Measurements from ENCODE around the gene ARMH1. TPM values are rescaled to one million over a fixed set of nuclear protein-coding genes. Genes with fewer than 3 reads are reported as not detected.

The ARMH1 gene
- total RNA-seq, 4 donors from 2014 or later, result 0.26 to 0.75 (median 0.54) TPM

DNA sequence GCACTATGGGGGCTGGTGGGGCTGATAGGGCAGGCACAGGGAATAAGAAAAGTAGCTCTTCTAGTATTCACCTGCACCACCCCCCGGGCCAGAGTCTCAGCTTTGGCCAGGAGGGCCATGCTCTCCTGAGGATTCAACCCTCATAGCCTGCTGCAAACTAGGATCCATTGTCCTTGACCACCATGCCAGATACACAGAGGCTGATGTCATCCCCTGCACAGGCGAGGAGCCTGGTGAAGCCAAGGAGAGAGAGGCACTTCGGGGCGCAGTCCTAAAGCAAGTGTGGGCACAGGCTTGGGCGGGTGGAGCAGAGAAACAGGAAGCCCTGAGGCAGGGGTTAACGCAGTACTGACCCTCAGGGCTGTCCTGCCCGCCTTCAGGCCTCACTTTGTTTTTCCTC lies 29.7 kb upstream of the ARMH1 start:
- Histone ChIP-seq H3K4me1 (peaks cover 38 to 68% (median 63%) of the 10 kb centered on the region in 4 donors), H3K4me3 (no peak overlapping the region), H3K9me3 (no peaks in the 10 kb centered on the region), H3K27me3 (no peaks in the 10 kb centered on the region), H3K36me3 (peaks cover 13 to 98% (median 83%) of the 10 kb centered on the region in 4 donors), H3K27ac (replicated peaks in 1 of 4) (peak overlapping the region; percentile 87 to 92 (median 90))
- intact Hi-C loops (cut with DNase I), result no loop called here
- no peak for DNase-seq (ENCODE audit: extremely low spot score)
- no peak for TF ChIP-seq POLR2AphosphoS5 (IDR thresholded peaks at IDR 0.05)
- no peak for TF ChIP-seq POLR2A (IDR thresholded peaks at IDR 0.05; ENCODE audit: low read depth)
- TF ChIP-seq EP300 (IDR thresholded peaks at IDR 0.05), result no peak
- TF ChIP-seq, protein P1, sequence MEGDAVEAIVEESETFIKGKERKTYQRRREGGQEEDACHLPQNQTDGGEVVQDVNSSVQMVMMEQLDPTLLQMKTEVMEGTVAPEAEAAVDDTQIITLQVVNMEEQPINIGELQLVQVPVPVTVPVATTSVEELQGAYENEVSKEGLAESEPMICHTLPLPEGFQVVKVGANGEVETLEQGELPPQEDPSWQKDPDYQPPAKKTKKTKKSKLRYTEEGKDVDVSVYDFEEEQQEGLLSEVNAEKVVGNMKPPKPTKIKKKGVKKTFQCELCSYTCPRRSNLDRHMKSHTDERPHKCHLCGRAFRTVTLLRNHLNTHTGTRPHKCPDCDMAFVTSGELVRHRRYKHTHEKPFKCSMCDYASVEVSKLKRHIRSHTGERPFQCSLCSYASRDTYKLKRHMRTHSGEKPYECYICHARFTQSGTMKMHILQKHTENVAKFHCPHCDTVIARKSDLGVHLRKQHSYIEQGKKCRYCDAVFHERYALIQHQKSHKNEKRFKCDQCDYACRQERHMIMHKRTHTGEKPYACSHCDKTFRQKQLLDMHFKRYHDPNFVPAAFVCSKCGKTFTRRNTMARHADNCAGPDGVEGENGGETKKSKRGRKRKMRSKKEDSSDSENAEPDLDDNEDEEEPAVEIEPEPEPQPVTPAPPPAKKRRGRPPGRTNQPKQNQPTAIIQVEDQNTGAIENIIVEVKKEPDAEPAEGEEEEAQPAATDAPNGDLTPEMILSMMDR (IDR thresholded peaks at IDR 0.05), result no peak
- 81% methylated on average over 6 of the region's 7 CpGs for WGBS

DNA sequence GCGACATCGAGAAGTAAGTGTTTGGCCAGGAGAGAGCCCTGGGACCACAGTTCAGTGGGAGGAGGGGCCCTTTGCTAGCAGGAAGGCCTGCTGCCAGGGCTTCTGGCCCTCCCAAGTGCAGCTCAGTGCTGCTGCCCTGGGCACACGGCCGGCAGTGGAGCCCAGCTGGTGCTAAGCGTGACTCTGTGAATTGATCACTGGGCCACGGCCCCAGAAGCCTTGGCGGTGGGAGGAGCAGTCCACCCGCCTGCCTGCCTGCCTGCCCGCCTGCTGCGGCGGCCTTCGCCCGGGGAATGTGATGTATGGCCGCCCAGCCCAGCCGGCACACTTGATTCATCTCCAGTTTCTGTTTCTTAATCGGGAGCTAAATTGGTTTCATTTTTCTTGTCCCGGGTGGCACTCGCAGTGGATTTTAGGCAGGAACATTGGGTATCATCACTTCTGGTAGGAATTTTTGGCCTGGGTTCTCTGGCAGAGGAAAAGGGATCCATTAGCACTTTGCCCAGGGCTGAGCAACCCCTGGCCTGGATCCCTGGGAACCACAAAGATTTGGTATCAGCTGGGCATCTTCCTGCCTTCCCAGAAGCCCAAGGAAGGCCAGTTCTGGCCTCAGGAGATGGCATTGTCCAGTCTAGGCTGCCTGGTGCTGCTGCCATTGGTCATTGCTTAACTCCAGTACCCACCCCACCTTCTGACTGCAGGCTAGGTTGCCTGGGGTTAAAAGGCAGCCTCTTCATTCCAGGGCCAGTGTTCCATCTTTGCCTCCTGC lies 28.9 kb upstream of the ARMH1 start:
- peak; percentile 57 to 62 for TF ChIP-seq POLR2AphosphoS5 (IDR thresholded peaks at IDR 0.05)
- TF ChIP-seq, protein P1 (IDR thresholded peaks at IDR 0.05), result no peak
- no peak for TF ChIP-seq EP300 (IDR thresholded peaks at IDR 0.05)
- WGBS, result 36% methylated on average over 8 of the region's 18 CpGs
- Histone ChIP-seq H3K27me3 (no peaks in the 10 kb centered on the region), H3K27ac (replicated peaks in 1 of 4) (peak overlapping the region; percentile 87 to 92 (median 90)), H3K9me3 (no peaks in the 10 kb centered on the region), H3K4me3 (peak overlapping the region; percentile 10 to 33 (median 18)), H3K36me3 (peaks cover 18 to 98% (median 84%) of the 10 kb centered on the region in 4 donors), H3K4me1 (peaks cover 37 to 65% (median 63%) of the 10 kb centered on the region in 4 donors)
- intact Hi-C loops (cut with DNase I), result no loop called here
- DNase-seq (ENCODE audit: extremely low spot score), result no peak

DNA sequence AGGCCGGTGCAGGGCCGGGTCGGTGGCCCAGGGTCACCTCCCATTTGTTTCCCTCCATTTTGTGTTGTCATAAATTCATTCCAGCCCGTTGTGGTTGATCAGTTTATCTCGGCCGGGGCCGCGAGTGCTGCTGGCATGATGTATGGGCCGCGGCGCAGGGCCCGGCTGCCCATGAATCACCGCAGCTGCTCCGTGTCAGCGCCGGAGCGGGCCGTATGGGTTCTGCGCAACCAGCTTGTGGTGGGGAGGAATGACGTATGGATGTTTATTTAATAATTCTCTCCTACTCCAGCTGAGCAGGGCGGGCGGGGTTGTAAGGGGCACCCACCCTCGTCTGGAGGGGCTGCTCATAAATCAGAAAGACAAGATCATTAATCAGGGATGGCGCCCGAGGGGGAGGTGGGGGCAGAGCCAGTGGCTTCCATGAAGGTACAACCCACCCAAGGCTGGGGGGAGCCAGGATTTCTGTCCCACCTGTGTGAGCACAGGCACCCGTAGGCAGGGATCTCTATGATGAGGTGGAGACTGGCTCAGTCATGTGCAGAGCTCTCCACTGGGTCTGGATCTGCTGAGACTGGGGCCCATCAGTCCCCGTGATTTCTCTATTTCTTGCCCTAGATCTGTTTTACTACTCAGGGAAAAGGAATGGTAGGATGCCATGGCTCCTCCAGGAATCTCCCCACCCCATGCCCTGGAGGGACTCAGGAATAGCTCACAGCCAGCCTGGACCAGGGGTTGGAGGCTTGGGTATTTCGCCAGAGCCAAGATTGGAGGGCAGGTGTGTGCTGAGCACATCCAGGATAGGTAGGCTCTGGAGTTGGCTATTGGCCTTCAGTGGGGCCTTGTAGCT lies 28.0 kb upstream of the ARMH1 start:
- Histone ChIP-seq H3K4me3 (peak overlapping the region; percentile 10 to 33 (median 18)), H3K4me1 (peaks cover 37 to 58% (median 57%) of the 10 kb centered on the region in 4 donors), H3K27ac (replicated peaks in 1 of 4) (peak overlapping the region; percentile 87 to 92 (median 90)), H3K36me3 (peaks cover 20 to 98% (median 85%) of the 10 kb centered on the region in 4 donors), H3K9me3 (no peaks in the 10 kb centered on the region), H3K27me3 (no peaks in the 10 kb centered on the region)
- intact Hi-C loops (cut with DNase I), result no loop called here
- 69% methylated on average over 27 of the region's 28 CpGs for WGBS
- TF ChIP-seq POLR2AphosphoS5 (IDR thresholded peaks at IDR 0.05) (peak; percentile 55 to 56), POLR2A (IDR thresholded peaks at IDR 0.05; ENCODE audit: low read depth) (no peak)
- DNase-seq (ENCODE audit: extremely low spot score), result no peak

DNA sequence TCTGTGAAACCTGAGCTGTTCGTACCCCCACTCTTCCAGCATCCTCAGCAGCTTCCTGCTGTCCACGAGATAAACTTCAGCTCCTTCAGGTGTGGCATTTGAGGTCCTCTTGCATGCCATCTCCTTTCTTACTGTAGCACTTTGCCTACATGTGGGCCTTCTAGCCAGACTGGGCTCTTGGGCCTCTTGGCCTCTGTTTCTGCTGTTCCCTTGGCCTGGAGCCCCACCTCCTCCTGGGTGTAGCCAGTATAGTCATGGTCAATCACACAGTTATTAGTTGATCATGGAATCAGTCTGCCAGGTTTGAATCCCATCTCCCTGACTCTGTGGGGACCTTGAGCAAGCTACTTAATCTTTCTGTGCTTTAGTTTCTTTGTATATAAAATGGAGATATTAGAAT lies 26.6 kb upstream of the ARMH1 start:
- intact Hi-C loops (cut with DNase I), result no loop called here
- no peak for DNase-seq (ENCODE audit: extremely low spot score)
- Histone ChIP-seq H3K27me3 (no peaks in the 10 kb centered on the region), H3K9me3 (no peaks in the 10 kb centered on the region), H3K4me1 (peaks cover 24 to 48% (median 46%) of the 10 kb centered on the region in 4 donors), H3K36me3 (peaks cover 20 to 89% (median 80%) of the 10 kb centered on the region in 4 donors), H3K4me3 (no peak overlapping the region), H3K27ac (replicated peaks in 1 of 4) (peak overlapping the region in 2 of 4 donors; percentile 90 to 91)
- WGBS, result 84% methylated on average over 2 of the region's 2 CpGs
- TF ChIP-seq POLR2AphosphoS5 (IDR thresholded peaks at IDR 0.05) (no peak), POLR2A (IDR thresholded peaks at IDR 0.05; ENCODE audit: low read depth) (no peak), EP300 (IDR thresholded peaks at IDR 0.05) (no peak)
- TF ChIP-seq, protein P1 (IDR thresholded peaks at IDR 0.05), result no peak
